ENCODE measurements around the gene LRRC18.

The LRRC18 gene

GRCh38 chr10:48946332-48946731 lies 6.7 kb upstream of the LRRC18 start:
- no peak for DNase-seq

DNA sequence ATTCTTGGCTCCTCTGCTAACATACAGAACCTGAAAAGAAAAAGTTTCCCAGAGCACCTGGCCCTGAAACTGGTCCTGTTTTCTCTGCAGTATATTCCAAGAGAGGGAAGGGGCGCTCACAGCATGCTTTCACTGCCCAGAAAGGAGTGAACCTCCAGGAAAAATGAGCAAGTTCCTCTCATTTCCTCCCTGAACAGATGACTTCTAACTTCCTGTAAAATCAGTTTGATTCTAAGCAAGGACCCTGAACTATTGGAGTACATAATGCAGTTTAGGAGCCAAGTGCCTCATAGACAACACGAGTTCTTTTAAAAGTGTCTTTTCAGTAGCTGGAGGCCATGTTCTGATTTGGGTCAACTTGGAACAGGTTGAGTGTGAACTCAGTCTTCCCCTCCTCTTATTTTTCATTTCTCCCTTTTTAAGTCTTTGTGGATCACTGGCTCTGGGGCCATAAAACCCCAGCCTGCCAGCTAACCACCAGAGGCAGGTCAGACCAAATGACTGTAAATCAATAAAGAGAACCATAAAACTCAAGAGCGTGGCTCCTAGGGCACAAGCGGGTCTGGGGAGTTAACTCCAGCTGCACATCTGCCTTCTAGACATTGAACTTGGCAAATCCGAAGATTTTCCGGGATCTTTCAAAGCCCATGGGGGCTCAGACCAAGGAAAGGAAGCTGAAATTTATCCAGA lies 5.9 kb upstream of the LRRC18 start:
- no peak for DNase-seq

DNA sequence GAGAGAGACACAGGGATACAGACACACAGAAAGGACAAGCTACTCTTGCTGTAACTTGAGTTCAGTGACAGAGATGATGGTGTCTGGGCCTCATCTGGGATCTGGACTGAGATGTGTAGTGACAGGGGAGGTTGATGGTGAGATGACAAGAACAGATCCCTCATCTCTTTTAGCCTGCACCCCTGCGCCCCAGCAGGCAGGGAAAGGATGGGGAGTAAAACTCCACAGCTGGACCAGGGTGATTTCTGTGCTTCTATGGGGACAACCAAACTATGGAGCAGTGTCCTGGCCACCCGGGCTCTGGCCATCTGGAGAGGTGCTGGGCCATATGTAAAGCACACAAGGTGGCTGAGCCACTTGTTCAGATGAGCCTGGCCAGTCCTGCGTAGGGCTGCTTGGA lies 4.5 kb upstream of the LRRC18 start:
- DNase-seq = no peak

- DNase-seq = no peak
Observed at GRCh38 chr10:48943096-48943495, 3.5 kb upstream of the LRRC18 start.

- no peak for DNase-seq
Observed at GRCh38 chr10:48941427-48942075, 1.9 kb upstream of the LRRC18 start.

- DNase-seq = no peak
Observed at GRCh38 chr10:48940958-48941357, 1.3 kb upstream of the LRRC18 start.

DNA sequence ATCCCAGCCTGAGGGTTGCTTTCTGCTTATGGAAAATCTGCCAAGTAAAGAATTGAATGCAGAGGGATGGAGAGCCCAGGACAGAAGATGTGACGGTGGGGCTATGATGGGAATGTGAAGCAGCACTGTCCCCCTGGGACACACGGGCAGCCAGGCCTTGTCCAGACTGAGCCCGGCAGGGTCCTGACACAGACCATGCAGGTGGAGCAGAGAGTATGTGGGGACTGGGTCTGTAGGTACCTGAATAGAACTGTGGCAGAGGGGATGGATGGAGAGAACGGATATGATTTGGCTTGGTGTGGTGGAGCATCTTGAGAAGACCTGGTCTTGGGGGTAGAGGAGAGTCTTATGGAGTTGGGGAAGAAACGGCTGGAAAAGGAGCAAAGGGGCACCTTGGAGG lies 732 bp upstream of the LRRC18 start:
- DNase-seq = no peak

- DNase-seq = no peak
Observed at GRCh38 chr10:48938990-48939536, 577 bp downstream of the LRRC18 start.

- no peak for DNase-seq
Observed at GRCh38 chr10:48938281-48938680, 1.4 kb downstream of the LRRC18 start.

DNA sequence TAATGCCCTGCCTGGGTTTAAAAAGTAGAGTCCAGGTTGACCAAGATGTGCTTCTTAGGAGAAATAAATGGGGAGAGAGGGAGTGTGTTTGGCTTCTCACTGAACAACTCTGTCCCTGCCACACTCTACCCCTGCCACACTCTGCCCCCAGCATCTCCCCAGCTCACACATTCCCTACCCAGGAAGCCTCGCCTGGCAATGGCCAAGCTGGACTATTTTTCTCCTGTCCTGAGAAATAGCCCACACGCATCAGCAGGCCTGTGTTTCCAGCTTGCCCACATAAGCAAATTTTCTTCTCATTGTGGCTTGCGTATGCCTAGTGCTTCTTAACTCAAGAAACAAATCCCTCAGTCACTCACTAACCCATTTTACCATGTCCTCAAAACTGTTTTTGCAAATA lies 1.8 kb downstream of the LRRC18 start:
- no peak for DNase-seq

DNA sequence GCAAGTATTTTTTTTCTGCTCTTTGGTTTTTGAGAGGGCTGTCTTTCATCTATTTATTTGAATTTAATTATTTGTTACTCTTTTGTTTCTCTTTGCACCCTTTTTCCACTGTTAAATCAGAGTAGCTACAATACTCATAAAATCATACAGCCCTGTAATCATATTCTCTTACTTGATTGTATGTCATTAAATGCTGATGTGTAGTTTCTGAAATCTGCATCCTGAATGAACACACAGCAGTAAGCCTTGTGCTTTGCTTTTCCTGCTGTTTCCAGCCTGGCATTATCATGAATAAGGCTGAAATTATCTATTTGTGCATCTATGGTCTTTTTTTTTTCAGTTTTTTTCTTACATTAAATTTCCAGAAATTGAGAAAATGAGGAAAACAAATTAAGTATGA lies 4.1 kb downstream of the LRRC18 start:
- no peak for DNase-seq

DNA sequence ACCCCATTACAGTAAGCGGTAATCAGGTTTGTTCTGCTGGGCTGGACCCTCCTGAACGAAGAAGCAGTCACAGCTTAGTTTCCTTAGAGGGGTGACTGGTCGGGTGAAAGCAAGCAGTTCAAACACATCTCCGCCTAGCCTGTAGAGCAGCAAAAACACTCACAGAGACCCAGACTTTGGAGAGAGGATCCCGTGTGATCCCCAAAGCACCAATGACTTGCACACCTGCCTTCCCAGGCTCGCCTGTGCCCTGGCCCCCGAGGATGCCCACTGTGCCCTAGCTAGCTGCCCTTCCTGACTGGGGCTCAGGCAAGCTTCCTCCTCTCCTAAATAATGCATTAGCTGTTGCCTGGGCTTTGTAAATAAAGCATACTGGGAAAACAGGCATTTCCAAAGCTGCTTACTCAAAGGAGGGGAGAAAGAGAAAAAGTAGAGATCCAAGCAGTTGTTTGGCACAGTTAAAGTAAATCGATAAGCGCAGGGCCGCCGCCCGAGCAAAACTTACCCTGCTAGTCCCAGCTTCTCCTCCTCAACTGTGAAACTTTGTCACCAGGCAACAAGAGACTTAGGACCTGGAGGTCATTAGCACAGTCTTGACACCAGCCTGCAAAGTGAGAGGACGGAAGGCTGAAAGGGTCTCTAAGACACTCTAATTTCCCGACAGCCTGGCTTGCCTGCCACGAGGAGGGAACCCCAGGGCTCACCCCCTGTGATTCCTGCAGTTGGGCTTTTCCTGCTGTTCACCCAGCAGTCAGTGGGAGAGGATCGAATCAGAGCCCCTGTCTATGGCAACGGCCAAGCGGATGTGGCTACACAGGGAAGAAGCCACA lies 4.8 kb downstream of the LRRC18 start:
- DNase-seq = peak; percentile 33

- peak; percentile 12 for DNase-seq
Observed at GRCh38 chr10:48932831-48933664, 6.6 kb downstream of the LRRC18 start.

GRCh38 chr10:48931188-48931587 lies 8.5 kb downstream of the LRRC18 start:
- DNase-seq = no peak

DNA sequence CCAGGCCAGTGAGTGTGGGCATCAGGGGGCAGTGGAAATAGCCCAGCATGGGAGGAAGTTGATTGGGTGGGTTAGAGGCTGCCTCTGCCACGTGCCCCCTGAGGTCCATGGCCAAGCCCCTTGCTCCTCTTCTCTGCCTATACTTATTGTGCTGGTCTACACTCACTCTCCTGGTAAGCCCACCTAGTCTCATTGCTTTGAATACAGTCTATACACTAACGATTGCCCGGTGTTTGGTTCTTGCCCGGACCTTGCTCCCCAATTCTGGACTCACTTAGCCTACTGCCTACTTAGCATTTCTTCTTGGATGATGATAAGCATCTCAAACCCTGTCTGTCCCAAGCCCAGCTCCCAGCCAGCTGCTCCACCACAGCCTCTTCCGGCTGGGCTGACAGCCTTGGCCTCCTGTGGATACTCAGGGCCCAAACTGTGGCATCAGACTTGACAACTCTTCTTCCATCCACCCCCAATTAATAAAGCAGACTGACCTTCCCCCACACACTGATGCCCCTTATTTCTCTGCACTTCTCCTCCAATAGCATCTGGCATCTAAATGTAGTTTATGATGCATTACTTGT lies 10.1 kb downstream of the LRRC18 start:
- no peak for DNase-seq

DNA sequence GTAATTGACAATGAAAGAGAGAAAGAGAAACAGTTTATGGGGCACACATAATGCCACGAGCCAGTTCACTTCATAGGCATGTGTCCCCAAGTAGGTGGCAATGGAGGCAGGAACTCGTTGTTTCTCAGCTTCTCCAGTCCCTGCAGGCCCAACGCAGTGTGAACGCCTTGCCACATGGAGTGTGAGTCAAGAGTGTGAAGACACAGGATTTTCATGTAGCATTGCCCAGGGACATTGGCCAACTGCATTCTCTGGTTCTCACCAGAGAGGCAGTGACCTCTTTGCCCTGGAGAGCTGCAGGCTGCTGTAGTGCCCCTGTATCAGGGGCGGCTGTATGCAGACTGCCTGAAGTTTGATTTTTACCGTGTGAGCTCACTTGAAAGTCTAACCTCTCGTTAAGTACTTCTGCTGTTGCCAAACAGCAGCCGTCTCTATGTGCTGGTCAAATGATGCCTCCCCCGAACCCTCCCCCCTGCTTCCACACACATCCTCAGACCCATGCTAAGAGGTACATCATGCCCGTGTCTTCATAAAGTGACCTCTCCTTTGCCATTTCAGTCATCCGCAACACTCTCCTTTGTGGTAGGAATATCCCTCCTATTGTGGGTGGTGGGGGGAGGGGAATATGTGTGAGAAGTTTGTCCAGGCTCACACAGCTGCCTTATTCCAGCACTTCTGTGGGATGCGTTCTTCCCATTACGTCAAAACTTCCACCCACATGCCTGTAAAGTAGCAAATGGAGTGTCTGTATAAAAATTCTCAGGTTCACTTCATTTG lies 12.7 kb downstream of the LRRC18 start:
- no peak for DNase-seq

DNA sequence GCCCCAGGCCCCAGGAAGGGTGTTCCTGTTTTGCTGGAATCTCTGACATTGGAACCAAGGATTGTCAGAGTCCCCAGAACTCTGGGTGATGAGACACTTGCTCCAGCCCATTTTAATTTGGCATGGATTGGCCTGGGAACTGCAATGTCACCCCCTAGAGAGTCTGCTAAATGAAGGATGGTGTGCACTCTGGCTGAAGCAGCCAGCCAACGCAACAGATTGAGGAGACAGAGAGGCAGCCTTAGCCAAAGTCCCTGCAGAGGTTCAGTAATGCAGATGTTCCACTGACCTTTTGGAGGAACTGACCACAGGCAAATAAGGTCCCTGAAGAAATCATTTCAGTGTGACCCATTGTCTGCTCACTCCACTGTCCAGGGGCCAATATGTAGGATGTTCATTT lies 13.4 kb downstream of the LRRC18 start:
- no peak for DNase-seq

DNA sequence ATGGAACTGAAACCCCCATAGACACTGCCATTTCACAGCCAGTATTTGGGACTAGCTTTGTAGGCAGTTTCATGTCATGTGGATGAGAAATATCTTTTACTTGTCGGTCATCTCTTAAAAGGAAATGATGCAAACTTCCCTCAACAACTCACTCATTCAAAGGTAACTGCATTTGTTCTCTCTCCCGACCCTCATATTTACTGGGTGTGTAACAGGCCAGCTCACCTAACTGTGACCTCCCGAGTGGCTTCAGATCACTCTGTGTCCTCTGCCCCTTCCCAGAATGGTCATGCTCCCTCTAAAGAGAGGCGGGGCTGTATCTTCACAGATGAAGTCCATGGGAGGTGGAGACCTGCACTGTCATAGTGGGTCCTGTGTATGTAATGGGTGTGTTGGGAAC lies 14.7 kb downstream of the LRRC18 start:
- DNase-seq = no peak

DNA sequence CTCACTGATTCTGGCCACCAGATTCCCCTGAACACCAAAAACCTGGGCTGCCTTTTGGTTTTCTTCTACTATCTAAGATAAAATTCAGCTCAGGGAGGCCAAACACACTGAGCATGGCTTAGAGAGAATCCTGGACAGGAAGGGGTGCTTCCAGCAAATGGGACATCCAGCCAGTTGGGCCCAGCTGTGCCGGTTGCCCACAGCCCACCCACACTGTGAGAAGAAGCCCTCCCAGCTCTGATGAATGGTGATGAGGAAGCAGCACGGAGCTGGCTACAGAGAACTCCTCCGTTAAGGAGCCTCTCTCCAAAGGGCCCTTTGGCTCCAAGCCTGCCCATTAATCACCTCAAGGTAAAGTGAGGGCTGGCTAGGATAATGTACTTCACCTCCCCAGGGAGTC lies 15.9 kb downstream of the LRRC18 start:
- no peak for DNase-seq

GRCh38 chr10:48913674-48914073 lies 26.0 kb downstream of the LRRC18 start:
- DNase-seq = no peak

DNA sequence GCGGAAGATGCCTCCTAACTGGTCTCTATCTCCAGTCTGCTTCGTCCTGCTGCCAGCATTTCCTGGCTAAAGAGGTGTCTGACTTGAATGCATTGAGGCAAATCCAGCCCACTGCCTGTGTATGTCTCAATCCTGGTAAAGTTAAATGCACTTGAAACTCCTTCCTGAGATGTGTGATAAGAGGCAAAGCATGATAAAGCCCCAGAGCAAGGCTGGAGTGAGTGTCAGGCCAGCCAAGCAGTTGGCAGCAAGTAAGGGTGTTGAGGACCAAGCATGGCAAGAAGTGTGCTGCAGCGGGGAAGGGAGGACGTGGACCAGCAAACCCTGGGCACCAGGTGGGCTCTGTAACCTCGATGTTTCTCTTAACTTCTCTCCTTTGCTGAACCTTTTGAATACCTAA lies 29.1 kb downstream of the LRRC18 start:
- no peak for DNase-seq
